Spleen (tissue), 11 donors: ENCODE results near the gene CRMP1. TPM values are rescaled to one million over a fixed set of nuclear protein-coding genes. Genes with fewer than 3 reads are reported as not detected.

ENCODE experiments used
- DNase-seq: peaks from one replicate; pipeline ENCODE4 v3.0.0-alpha.2; 2020
- H3K27ac ChIP-seq, 8 donors: fragments of 200-600 bp; sonication (generic) in 7 of 8; 1 replicate in 4 of 8; 2 replicates in 4 of 8; pipeline versions ENCODE4 v1.5.0 to v1.8.0; 2016 to 2021; ENCODE audit warnings: inconsistent platforms in 4 of 8, mild to moderate bottlenecking in 4 of 8, moderate library complexity in 1 of 8
- H3K27me3 ChIP-seq, 7 donors: fragments of 200-600 bp; sonication (generic) in 6 of 7; replicated peaks in 1 of 7; 1 replicate in 4 of 7; 2 replicates in 3 of 7; pipeline versions ENCODE4 v1.5.0 to v1.8.0; 2016 to 2021; ENCODE audit warnings: inconsistent platforms in 3 of 7, mild to moderate bottlenecking in 1 of 7
- H3K36me3 ChIP-seq, 6 donors: fragments of 200-600 bp; sonication (generic) in 5 of 6; 1 replicate in 4 of 6; 2 replicates in 2 of 6; pipeline versions ENCODE4 v1.5.0 to v1.8.0; 2016 to 2021; ENCODE audit warnings: inconsistent platforms in 2 of 6
- H3K4me1 ChIP-seq, 6 donors: fragments of 200-600 bp; sonication (generic) in 5 of 6; 1 replicate in 3 of 6; 2 replicates in 3 of 6; pipeline versions ENCODE4 v1.5.0 to v1.8.0; 2016 to 2021; ENCODE audit warnings: inconsistent platforms in 3 of 6
- H3K4me3 ChIP-seq, 8 donors: fragments of 200-600 bp; sonication (generic) in 7 of 8; 1 replicate in 4 of 8; 2 replicates in 4 of 8; pipeline versions ENCODE4 v1.5.0 to v1.8.0; 2016 to 2021; ENCODE audit warnings: inconsistent platforms in 4 of 8, mild to moderate bottlenecking in 4 of 8, moderate library complexity in 2 of 8
- H3K9me3 ChIP-seq, 8 donors: fragments of 200-600 bp; sonication (generic) in 7 of 8; 1 replicate in 4 of 8; 2 replicates in 4 of 8; pipeline versions ENCODE4 v1.5.0 to v1.8.0; 2016 to 2021; ENCODE audit warnings: inconsistent platforms in 4 of 8
- CTCF ChIP-seq, 11 experiments: fragments of 200-600 bp in 7 of 11; fragments of 450-650 bp in 4 of 11; sonication (generic) in 4 of 11; IDR thresholded peaks in 8 of 11; conservative IDR thresholded peaks in 3 of 11; 1 replicate in 7 of 11; 2 replicates in 4 of 11; pipeline versions ENCODE4 v1.4.0 to v1.8.0; 2016 to 2021; ENCODE audit warnings: antibody characterized with exemption in 11 of 11, inconsistent platforms in 4 of 11, mild to moderate bottlenecking in 1 of 11
- POLR2A ChIP-seq, 3 donors: fragments of 450-650 bp; IDR thresholded peaks; one replicate each; pipeline ENCODE4 v1.5.1; 2017; ENCODE audit warnings: antibody characterized with exemption in 3 of 3, mild to moderate bottlenecking in 1 of 3
- POLR2AphosphoS5 ChIP-seq, 3 donors: sonication (generic); formaldehyde crosslinking; IDR thresholded peaks; one replicate each; pipeline ENCODE4 v1.5.1; 2017; ENCODE audit warnings: antibody characterized with exemption in 3 of 3
- WGBS, 5 donors: extraction: QIAGEN DNeasy Blood & Tissue Kit in 3 of 5; methylation state at CpG; one replicate each; pipeline versions ENCODE4 v1.1.5 to v1.1.7; 2013 to 2018; 5-methylcytosine and 5-hydroxymethylcytosine counted together
- intact Hi-C: fragments of 100-400 bp; cut with DNase I; formaldehyde crosslinking; loops from one replicate; pipeline ENCODE4 v1.15.0; 2023; ENCODE audit warnings: low total_unique reads
- polyA plus RNA-seq, 3 donors: library from polyadenylated mRNA; stranded (reverse); fragments of 200-250 nt; gene quantifications; one replicate each; pipeline ENCODE4 v1.2.1, GENCODE V29; 2013
- total RNA-seq, 7 donors: library from RNA; depleted of rRNA in 3 of 7; stranded (reverse); fragments of >200 nt in 3 of 7; fragmentation: NEBNext Ultra II Directional in 4 of 7; extraction: Animal tissue kit (Norgen Biotek cat#: 25700) in 4 of 7; gene quantifications; one replicate each; pipeline versions ENCODE4 v1.1.0 to v1.2.1, GENCODE V29; 2016 to 2021
- donor health status: healthy with polysubstance abuse.
- donor health status: DM: no; HTN: no; CAD: no; lungs with moderate emphysema.
- donor health status: DM: no; HTN: no; CAD: no.
- donor health status: Bipolar disorder and iron deficiency.
- donor health status: healthy.
- donor health status: DM: no; HTN: no; CAD: no.
- donor health status: DM: yes; HTN: yes; CAD: no.

CRMP1 gene
- total and polyA plus RNA-seq, 10 donors, result 0.03 to 2.3 (median 0.85) TPM; not detected in 1

GRCh38 chr4:5930876-5931275, 38.0 kb upstream of the CRMP1 start:
- Histone ChIP-seq H3K4me3 (no peak overlapping the region), H3K27ac (no peak overlapping the region), H3K4me1 (no peaks in the 10 kb centered on the region), H3K27me3 (peaks cover 0 to 29% (median 0%) of the 10 kb centered on the region in 7 donors), H3K36me3 (no peaks in the 10 kb centered on the region), H3K9me3 (no peaks in the 10 kb centered on the region)
- intact Hi-C loops, result no loop called here
- no peak for DNase-seq
- 74 to 80% (median 76%) methylated on average over 7 of the region's 7 CpGs for WGBS, 5 donors
- TF ChIP-seq POLR2AphosphoS5 (IDR thresholded peaks at IDR 0.05) (no peak), POLR2A (IDR thresholded peaks at IDR 0.05) (no peak), CTCF (IDR thresholded peaks at IDR 0.05 in 8 of 11, conservative IDR thresholded peaks at IDR 0.05 in 3 of 11) (no peak)

- intact Hi-C loops, result no loop called here
- DNase-seq, result no peak
- H3K36me3 ChIP-seq, result no peaks in the 10 kb centered on the region
- 79 to 89% (median 83%) methylated on average over 8 of the region's 8 CpGs for WGBS, 5 donors
- H3K4me1 ChIP-seq, result no peaks in the 10 kb centered on the region
- H3K27me3 ChIP-seq, result peaks cover 0 to 33% (median 0%) of the 10 kb centered on the region in 7 donors
- no peak for TF ChIP-seq CTCF (IDR thresholded peaks at IDR 0.05 in 8 of 11, conservative IDR thresholded peaks at IDR 0.05 in 3 of 11)
- TF ChIP-seq POLR2AphosphoS5 (IDR thresholded peaks at IDR 0.05), result no peak
- no peaks in the 10 kb centered on the region for H3K9me3 ChIP-seq
- no peak overlapping the region for H3K27ac ChIP-seq
- no peak overlapping the region for H3K4me3 ChIP-seq
Observed at GRCh38 chr4:5930456-5930855, 37.6 kb upstream of the CRMP1 start.

GRCh38 chr4:5928844-5929420, 36.0 kb upstream of the CRMP1 start:
- Histone ChIP-seq H3K9me3 (no peaks in the 10 kb centered on the region), H3K27me3 (peaks cover 0 to 40% (median 0%) of the 10 kb centered on the region in 7 donors), H3K36me3 (no peaks in the 10 kb centered on the region), H3K4me3 (no peak overlapping the region), H3K4me1 (no peaks in the 10 kb centered on the region), H3K27ac (no peak overlapping the region)
- TF ChIP-seq POLR2AphosphoS5 (IDR thresholded peaks at IDR 0.05) (no peak), CTCF (IDR thresholded peaks at IDR 0.05 in 8 of 11, conservative IDR thresholded peaks at IDR 0.05 in 3 of 11) (no peak), POLR2A (IDR thresholded peaks at IDR 0.05) (no peak)
- WGBS, 5 donors, result 71 to 78% (median 73%) methylated on average over 8 of the region's 8 CpGs
- intact Hi-C loops, result no loop called here
- DNase-seq, result no peak

- Histone ChIP-seq H3K36me3 (no peaks in the 10 kb centered on the region), H3K27me3 (peaks cover 0 to 33% (median 0%) of the 10 kb centered on the region in 7 donors), H3K27ac (no peak overlapping the region), H3K4me3 (no peak overlapping the region), H3K4me1 (no peaks in the 10 kb centered on the region), H3K9me3 (no peaks in the 10 kb centered on the region)
- intact Hi-C loops, result no loop called here
- WGBS, 5 donors, result 67 to 81% (median 74%) methylated on average over 8 of the region's 8 CpGs
- TF ChIP-seq CTCF (IDR thresholded peaks at IDR 0.05 in 8 of 11, conservative IDR thresholded peaks at IDR 0.05 in 3 of 11) (no peak), POLR2AphosphoS5 (IDR thresholded peaks at IDR 0.05) (no peak), POLR2A (IDR thresholded peaks at IDR 0.05) (no peak)
- no peak for DNase-seq
Observed at GRCh38 chr4:5928274-5928673, 35.4 kb upstream of the CRMP1 start.
